Measurements from ENCODE around the gene ATL3.
"Not testable (repeated sequence)": the region's sequence is repeated elsewhere in the genome, so short reads cannot be mapped to it uniquely, and the experiment has no call there.

Gene ATL3

DNA sequence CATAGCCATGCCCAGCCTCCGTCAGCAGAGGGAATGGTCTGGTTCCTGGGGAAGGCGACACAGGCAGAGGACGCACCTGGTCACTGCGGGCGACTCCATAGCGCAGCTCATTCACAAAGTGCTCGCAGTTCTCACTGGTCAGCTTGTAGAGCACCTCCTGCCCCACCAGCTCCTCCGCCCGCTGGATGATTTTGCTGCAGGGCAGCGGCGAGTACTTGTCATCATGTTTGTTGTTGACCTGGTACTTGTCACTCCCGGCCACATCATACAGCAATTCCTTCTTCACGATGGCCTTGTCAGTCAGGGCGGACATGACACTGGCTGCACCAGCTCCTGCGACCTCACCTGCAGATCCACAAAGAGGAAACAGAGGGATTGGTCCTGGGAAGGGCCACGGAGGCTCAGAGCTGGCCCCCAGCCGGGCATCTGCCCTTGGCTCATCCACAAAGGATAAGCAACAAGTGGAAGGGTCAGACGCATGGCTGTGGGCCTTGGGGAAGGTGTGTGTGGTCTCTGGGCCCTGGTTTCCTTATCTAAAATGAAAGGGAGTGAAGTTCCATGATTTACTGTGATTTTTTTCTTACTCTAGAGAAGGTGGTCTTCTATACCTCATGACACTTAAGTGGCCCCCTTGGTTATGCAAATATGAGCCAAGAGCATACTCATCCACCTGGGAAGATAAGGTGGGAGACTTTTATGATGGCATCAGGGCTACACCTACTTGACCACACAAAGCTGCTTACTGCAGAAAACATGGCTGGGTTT is 81.0 kb downstream of the ATL3 start:
- no peaks in the 10 kb centered on the region for H3K9me3 ChIP-seq (ENCODE audit: control insufficient read depth, low read length)
- no peaks in the 10 kb centered on the region for H3K4me1 ChIP-seq (ENCODE audit: control insufficient read depth, insufficient read depth, low read length, poor library complexity, severe bottlenecking)
- H3K36me3 ChIP-seq (ENCODE audit: control insufficient read depth, insufficient read depth, low read length), result no peaks in the 10 kb centered on the region
- H3K27ac ChIP-seq (ENCODE audit: insufficient read depth, low read length, poor library complexity, severe bottlenecking), result no peak overlapping the region
- no peak overlapping the region for H3K4me3 ChIP-seq (ENCODE audit: insufficient read depth, low read depth, low read length, poor library complexity, severe bottlenecking)
- no peak for DNase-seq
- H3K27me3 ChIP-seq (replicated peaks; ENCODE audit: control insufficient read depth, insufficient read depth, low read length, poor library complexity, severe bottlenecking), result no peaks in the 10 kb centered on the region

DNA sequence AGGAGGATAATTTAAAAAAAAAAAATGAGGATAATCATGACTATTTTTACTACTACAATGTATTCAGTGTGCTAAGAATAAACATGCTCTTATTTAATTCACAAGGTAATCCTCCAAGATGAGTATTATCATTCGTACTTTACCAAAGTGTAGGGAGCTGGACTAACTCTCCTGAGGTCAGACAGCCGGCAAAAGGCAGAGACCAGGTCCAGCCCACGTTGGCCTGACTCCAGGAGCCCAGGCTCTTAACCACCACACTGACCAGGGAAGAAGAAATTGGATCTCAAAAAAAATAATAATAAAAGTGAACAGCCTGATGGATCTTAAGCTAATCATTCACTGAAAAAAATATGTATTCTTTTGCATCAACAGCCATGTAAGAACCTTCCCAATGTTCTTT is 82.2 kb downstream of the ATL3 start:
- no peaks in the 10 kb centered on the region for H3K9me3 ChIP-seq (ENCODE audit: control insufficient read depth, low read length)
- no peaks in the 10 kb centered on the region for H3K4me1 ChIP-seq (ENCODE audit: control insufficient read depth, insufficient read depth, low read length, poor library complexity, severe bottlenecking)
- no peak overlapping the region for H3K4me3 ChIP-seq (ENCODE audit: insufficient read depth, low read depth, low read length, poor library complexity, severe bottlenecking)
- H3K27ac ChIP-seq (ENCODE audit: insufficient read depth, low read length, poor library complexity, severe bottlenecking), result no peak overlapping the region
- H3K27me3 ChIP-seq (replicated peaks; ENCODE audit: control insufficient read depth, insufficient read depth, low read length, poor library complexity, severe bottlenecking), result no peaks in the 10 kb centered on the region
- H3K36me3 ChIP-seq (ENCODE audit: control insufficient read depth, insufficient read depth, low read length), result no peaks in the 10 kb centered on the region
- no peak for DNase-seq

DNA sequence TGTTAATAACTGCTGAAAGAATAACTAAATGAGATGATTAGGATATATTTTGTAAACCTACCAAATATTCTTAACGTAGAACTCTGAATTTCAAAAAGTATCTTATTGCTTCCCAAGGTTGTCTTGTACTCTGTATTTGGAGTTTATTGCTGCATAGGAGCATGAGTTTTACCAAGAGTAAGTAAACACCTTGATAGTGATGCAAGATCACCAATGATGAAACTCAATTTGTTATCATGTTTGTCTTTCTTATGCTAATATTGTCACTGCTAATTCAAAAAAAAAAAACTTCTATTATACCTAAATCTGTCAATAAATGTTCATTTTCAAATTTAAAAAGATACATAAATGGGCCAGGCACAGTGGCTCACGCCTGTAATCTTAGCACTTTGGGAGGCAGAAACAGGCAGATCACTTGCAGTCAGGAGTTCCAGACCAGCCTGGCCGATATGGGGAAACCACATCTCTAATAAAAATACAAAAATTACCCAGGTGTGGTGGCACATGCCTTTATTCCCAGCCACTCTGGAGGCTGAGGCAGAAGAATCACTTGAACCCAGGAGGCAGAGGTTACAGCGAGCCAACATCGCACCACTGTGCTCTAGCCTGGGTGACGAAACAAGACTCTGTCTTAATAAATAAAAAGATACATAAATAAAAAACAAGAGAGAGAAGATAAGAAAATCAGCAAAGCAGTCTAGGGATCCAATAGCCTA is 84.6 kb downstream of the ATL3 start:
- no peaks in the 10 kb centered on the region for H3K4me1 ChIP-seq (ENCODE audit: control insufficient read depth, insufficient read depth, low read length, poor library complexity, severe bottlenecking)
- H3K4me3 ChIP-seq (ENCODE audit: insufficient read depth, low read depth, low read length, poor library complexity, severe bottlenecking), result no peak overlapping the region
- H3K9me3 ChIP-seq (ENCODE audit: control insufficient read depth, low read length), result no peaks in the 10 kb centered on the region
- DNase-seq, result no peak
- H3K36me3 ChIP-seq (ENCODE audit: control insufficient read depth, insufficient read depth, low read length), result no peaks in the 10 kb centered on the region
- H3K27me3 ChIP-seq (replicated peaks; ENCODE audit: control insufficient read depth, insufficient read depth, low read length, poor library complexity, severe bottlenecking), result no peaks in the 10 kb centered on the region
- H3K27ac ChIP-seq (ENCODE audit: insufficient read depth, low read length, poor library complexity, severe bottlenecking), result no peak overlapping the region

DNA sequence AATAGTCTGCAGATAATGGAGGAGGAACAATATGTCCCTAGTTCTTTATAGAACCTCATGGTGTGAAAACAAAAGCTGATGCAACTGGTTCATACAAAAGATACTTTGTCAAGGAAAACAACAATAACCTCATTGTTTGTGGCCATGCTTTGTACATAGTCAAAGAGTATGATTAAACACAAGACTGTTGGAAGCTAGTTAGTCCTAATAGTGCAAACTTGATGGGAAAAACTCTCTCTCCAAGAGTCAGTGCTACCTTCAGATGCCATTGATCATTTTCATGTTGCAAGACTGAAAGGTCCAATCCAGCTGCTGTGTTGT is 87.9 kb downstream of the ATL3 start:
- Histone ChIP-seq H3K4me3 (ENCODE audit: insufficient read depth, low read depth, low read length, poor library complexity, severe bottlenecking) (no peak overlapping the region), H3K27ac (ENCODE audit: insufficient read depth, low read length, poor library complexity, severe bottlenecking) (no peak overlapping the region), H3K27me3 (replicated peaks; ENCODE audit: control insufficient read depth, insufficient read depth, low read length, poor library complexity, severe bottlenecking) (no peaks in the 10 kb centered on the region), H3K4me1 (ENCODE audit: control insufficient read depth, insufficient read depth, low read length, poor library complexity, severe bottlenecking) (no peaks in the 10 kb centered on the region), H3K36me3 (ENCODE audit: control insufficient read depth, insufficient read depth, low read length) (no peaks in the 10 kb centered on the region), H3K9me3 (ENCODE audit: control insufficient read depth, low read length) (no peaks in the 10 kb centered on the region)
- no peak for DNase-seq

DNA sequence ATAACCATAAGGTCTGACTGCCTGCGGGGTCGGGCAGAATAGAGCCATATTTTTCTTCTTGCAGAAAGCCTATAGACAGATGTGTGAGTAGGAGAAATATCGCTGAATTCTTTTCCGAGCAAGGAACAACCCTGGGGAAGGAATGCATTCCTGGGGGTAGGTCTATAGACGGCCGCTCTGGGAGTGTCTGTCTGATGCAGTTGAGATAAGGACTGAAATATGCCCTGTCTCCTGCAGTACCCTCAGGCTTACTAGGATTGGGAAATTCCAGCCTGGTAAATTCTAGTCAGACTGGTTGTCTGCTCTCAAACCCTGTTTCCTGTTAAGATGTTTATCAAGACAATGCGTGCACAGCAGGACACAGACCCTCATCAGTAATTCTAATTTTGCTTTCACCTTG is 90.0 kb downstream of the ATL3 start:
- not testable (repeated sequence) for DNase-seq; H3K27me3 ChIP-seq (replicated peaks; ENCODE audit: control insufficient read depth, insufficient read depth, low read length, poor library complexity, severe bottlenecking); H3K27ac ChIP-seq (ENCODE audit: insufficient read depth, low read length, poor library complexity, severe bottlenecking); H3K36me3 ChIP-seq (ENCODE audit: control insufficient read depth, insufficient read depth, low read length); H3K4me3 ChIP-seq (ENCODE audit: insufficient read depth, low read depth, low read length, poor library complexity, severe bottlenecking); H3K9me3 ChIP-seq (ENCODE audit: control insufficient read depth, low read length); H3K4me1 ChIP-seq (ENCODE audit: control insufficient read depth, insufficient read depth, low read length, poor library complexity, severe bottlenecking)

DNA sequence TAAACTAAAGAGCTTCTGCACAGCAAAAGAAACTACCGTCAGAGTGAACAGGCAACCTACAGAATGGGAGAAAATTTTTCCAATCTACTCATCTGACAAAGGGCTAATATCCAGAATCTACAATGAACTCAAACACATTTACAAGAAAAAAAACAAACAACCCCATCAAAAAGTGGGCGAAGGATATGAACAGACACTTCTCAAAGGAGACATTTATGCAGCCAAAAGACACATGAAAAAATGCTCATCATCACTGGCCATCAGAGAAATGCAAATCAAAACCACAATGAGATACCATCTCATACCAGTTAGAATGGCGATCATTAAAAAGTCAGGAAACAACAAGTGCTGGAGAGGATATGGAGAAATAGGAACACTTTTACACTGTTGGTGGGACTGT is 92.3 kb downstream of the ATL3 start:
- not testable (repeated sequence) for H3K27ac ChIP-seq (ENCODE audit: insufficient read depth, low read length, poor library complexity, severe bottlenecking); H3K4me3 ChIP-seq (ENCODE audit: insufficient read depth, low read depth, low read length, poor library complexity, severe bottlenecking); H3K27me3 ChIP-seq (replicated peaks; ENCODE audit: control insufficient read depth, insufficient read depth, low read length, poor library complexity, severe bottlenecking); H3K9me3 ChIP-seq (ENCODE audit: control insufficient read depth, low read length); H3K36me3 ChIP-seq (ENCODE audit: control insufficient read depth, insufficient read depth, low read length); H3K4me1 ChIP-seq (ENCODE audit: control insufficient read depth, insufficient read depth, low read length, poor library complexity, severe bottlenecking); DNase-seq

DNA sequence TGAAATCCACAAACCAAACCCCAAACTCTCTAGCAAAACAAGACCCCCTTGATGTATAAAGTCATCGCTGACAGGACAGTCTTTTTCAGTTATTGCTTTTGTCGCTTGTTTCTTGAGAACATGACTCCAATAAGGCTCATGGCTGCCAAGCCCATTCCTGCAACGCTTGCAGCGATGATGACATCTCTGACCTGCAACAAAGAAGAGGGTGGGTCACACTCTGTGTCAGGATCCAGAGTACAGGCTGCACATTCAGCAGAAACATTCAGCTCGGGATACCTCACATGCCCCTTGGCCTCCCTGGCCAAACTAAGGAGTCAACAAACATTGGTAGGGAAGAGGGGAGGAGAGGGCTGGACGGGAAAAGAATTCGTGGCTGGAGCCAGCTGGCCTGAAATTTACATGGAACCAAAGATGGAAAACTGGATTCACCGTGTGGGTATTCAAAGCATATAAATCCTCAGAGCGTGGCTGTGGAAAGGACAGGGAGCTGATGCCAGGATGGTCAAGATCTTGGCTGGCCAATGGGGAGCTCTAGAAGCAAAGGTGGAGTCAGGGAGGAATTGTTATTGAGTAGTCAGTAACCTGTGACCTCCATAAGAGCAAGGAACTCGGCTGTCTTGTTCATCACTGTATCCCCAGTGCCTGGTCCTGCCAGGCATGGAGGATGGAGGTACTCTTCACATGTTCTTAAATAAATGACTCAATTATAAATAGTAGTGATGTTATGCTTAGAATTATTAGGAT is 96.1 kb downstream of the ATL3 start:
- Histone ChIP-seq H3K27ac (ENCODE audit: insufficient read depth, low read length, poor library complexity, severe bottlenecking) (peak overlapping the region; percentile 3), H3K27me3 (replicated peaks; ENCODE audit: control insufficient read depth, insufficient read depth, low read length, poor library complexity, severe bottlenecking) (no peaks in the 10 kb centered on the region), H3K36me3 (ENCODE audit: control insufficient read depth, insufficient read depth, low read length) (no peaks in the 10 kb centered on the region), H3K4me3 (ENCODE audit: insufficient read depth, low read depth, low read length, poor library complexity, severe bottlenecking) (peak overlapping the region; percentile 35), H3K4me1 (ENCODE audit: control insufficient read depth, insufficient read depth, low read length, poor library complexity, severe bottlenecking) (peaks cover 5% of the 10 kb centered on the region), H3K9me3 (ENCODE audit: control insufficient read depth, low read length) (no peaks in the 10 kb centered on the region)
- no peak for DNase-seq

All from effector memory CD4-positive, alpha-beta T cell (primary cell).